HAP-1 (cell line): ENCODE results near the gene ANTXR2.

ENCODE experiments used
- DNase-seq, 2 experiments: peaks; one replicate each; pipeline ENCODE4 v3.0.0-alpha.2; 2016 to 2020; ENCODE audit warnings: low spot score in 2 of 2
- H3K27me3 ChIP-seq: fragments of 250-450 bp; sonication (Bioruptor Pico); 2 replicates; pipeline ENCODE4 v1.5.1; 2020; ENCODE audit warnings: low read depth, mild to moderate bottlenecking, moderate library complexity
- H3K36me3 ChIP-seq: fragments of 250-450 bp; sonication (Bioruptor Pico); replicated peaks from 2 replicates; pipeline ENCODE4 v1.5.1; 2020; ENCODE audit warnings: mild to moderate bottlenecking
- H3K4me1 ChIP-seq: fragments of 250-450 bp; sonication (Bioruptor Pico); 2 replicates; pipeline ENCODE4 v1.5.1; 2020; ENCODE audit warnings: mild to moderate bottlenecking
- H3K4me3 ChIP-seq: fragments of 250-450 bp; sonication (Bioruptor Pico); 2 replicates; pipeline ENCODE4 v1.5.1; 2020; ENCODE audit warnings: mild to moderate bottlenecking, moderate library complexity
- H3K9me3 ChIP-seq: fragments of 250-450 bp; sonication (Bioruptor Pico); 2 replicates; pipeline ENCODE4 v1.5.1; 2020; ENCODE audit warnings: mild to moderate bottlenecking, moderate library complexity
- in situ Hi-C: fragments of 300-500 bp; cut with MboI; formaldehyde crosslinking; loops from 3 replicates; pipeline ENCODE4 v1.14.3; 2020; ENCODE audit warnings: low sequenced_read_pairs, inconsistent platforms, mixed read lengths

Gene ANTXR2

GRCh38 chr4:79964020-79964399, 109.0 kb downstream of the ANTXR2 start:
- no peak for DNase-seq
- Histone ChIP-seq H3K4me3 (no peak overlapping the region), H3K27me3 (no peaks in the 10 kb centered on the region), H3K4me1 (peaks cover 3% of the 10 kb centered on the region; the same call in 1 of the 2 replicates), H3K36me3 (no peaks in the 10 kb centered on the region), H3K9me3 (no peaks in the 10 kb centered on the region)
- in situ Hi-C loops, result no loop called here

GRCh38 chr4:79959652-79960051, 113.4 kb downstream of the ANTXR2 start:
- in situ Hi-C loops, result no loop called here
- H3K27me3 ChIP-seq, result no peaks in the 10 kb centered on the region
- no peak overlapping the region for H3K4me3 ChIP-seq
- H3K9me3 ChIP-seq, result no peaks in the 10 kb centered on the region
- peak in 1 of 2 experiments; percentile 41 for DNase-seq
- no peaks in the 10 kb centered on the region for H3K36me3 ChIP-seq
- H3K4me1 ChIP-seq, result peaks cover 3% of the 10 kb centered on the region; the same call in 1 of the 2 replicates

GRCh38 chr4:79958466-79959264, 114.4 kb downstream of the ANTXR2 start:
- in situ Hi-C loops, result no loop called here

GRCh38 chr4:79949178-79949577, 123.9 kb downstream of the ANTXR2 start:
- no peaks in the 10 kb centered on the region for H3K4me1 ChIP-seq
- no peaks in the 10 kb centered on the region for H3K9me3 ChIP-seq
- DNase-seq, result no peak
- no peaks in the 10 kb centered on the region for H3K27me3 ChIP-seq
- in situ Hi-C loops, result no loop called here
- no peaks in the 10 kb centered on the region for H3K36me3 ChIP-seq
- no peak overlapping the region for H3K4me3 ChIP-seq

More at GRCh38 chr4:79958466-79959264, 114.4 kb downstream of the ANTXR2 start:
- DNase-seq, result no peak
- Histone ChIP-seq H3K4me1 (peaks cover 3% of the 10 kb centered on the region; the same call in 1 of the 2 replicates), H3K27me3 (no peaks in the 10 kb centered on the region), H3K9me3 (no peaks in the 10 kb centered on the region), H3K4me3 (no peak overlapping the region), H3K36me3 (no peaks in the 10 kb centered on the region)

GRCh38 chr4:79948739-79949138, 124.3 kb downstream of the ANTXR2 start:
- in situ Hi-C loops, result no loop called here
- DNase-seq, result no peak
- H3K36me3 ChIP-seq, result no peaks in the 10 kb centered on the region
- H3K9me3 ChIP-seq, result no peaks in the 10 kb centered on the region
- no peaks in the 10 kb centered on the region for H3K27me3 ChIP-seq
- no peaks in the 10 kb centered on the region for H3K4me1 ChIP-seq
- no peak overlapping the region for H3K4me3 ChIP-seq

GRCh38 chr4:79948261-79948660, 124.8 kb downstream of the ANTXR2 start:
- Histone ChIP-seq H3K4me1 (no peaks in the 10 kb centered on the region), H3K27me3 (no peaks in the 10 kb centered on the region), H3K9me3 (no peaks in the 10 kb centered on the region), H3K4me3 (no peak overlapping the region), H3K36me3 (no peaks in the 10 kb centered on the region)
- no peak for DNase-seq
- in situ Hi-C loops, result no loop called here

GRCh38 chr4:79947386-79947785, 125.6 kb downstream of the ANTXR2 start:
- H3K4me1 ChIP-seq, result no peaks in the 10 kb centered on the region
- H3K27me3 ChIP-seq, result no peaks in the 10 kb centered on the region
- no peak for DNase-seq
- H3K9me3 ChIP-seq, result no peaks in the 10 kb centered on the region
- no peak overlapping the region for H3K4me3 ChIP-seq
- in situ Hi-C loops, result no loop called here
- no peaks in the 10 kb centered on the region for H3K36me3 ChIP-seq

GRCh38 chr4:79935274-79935673, 137.8 kb downstream of the ANTXR2 start:
- Histone ChIP-seq H3K27me3 (no peaks in the 10 kb centered on the region), H3K4me1 (peaks cover 3% of the 10 kb centered on the region), H3K9me3 (no peaks in the 10 kb centered on the region), H3K36me3 (no peaks in the 10 kb centered on the region), H3K4me3 (no peak overlapping the region)
- no peak for DNase-seq
- in situ Hi-C loops, result no loop called here

- H3K4me3 ChIP-seq, result no peak overlapping the region
- H3K4me1 ChIP-seq, result peaks cover 3% of the 10 kb centered on the region
- DNase-seq, result no peak
- in situ Hi-C loops, result no loop called here
- H3K9me3 ChIP-seq, result no peaks in the 10 kb centered on the region
- no peaks in the 10 kb centered on the region for H3K36me3 ChIP-seq
- no peaks in the 10 kb centered on the region for H3K27me3 ChIP-seq
These were observed 138.4 kb downstream of the ANTXR2 start for GRCh38 chr4:79934660-79935059.

GRCh38 chr4:79927931-79928330, 145.1 kb downstream of the ANTXR2 start:
- no peak overlapping the region for H3K4me3 ChIP-seq
- in situ Hi-C loops, result no loop called here
- no peaks in the 10 kb centered on the region for H3K9me3 ChIP-seq
- no peaks in the 10 kb centered on the region for H3K4me1 ChIP-seq
- no peaks in the 10 kb centered on the region for H3K27me3 ChIP-seq
- no peaks in the 10 kb centered on the region for H3K36me3 ChIP-seq
- DNase-seq, result no peak

GRCh38 chr4:79923281-79923680, 149.7 kb downstream of the ANTXR2 start:
- in situ Hi-C loops, result no loop called here
- no peak for DNase-seq
- no peaks in the 10 kb centered on the region for H3K27me3 ChIP-seq
- H3K4me3 ChIP-seq, result no peak overlapping the region
- no peaks in the 10 kb centered on the region for H3K36me3 ChIP-seq
- H3K9me3 ChIP-seq, result no peaks in the 10 kb centered on the region
- H3K4me1 ChIP-seq, result no peaks in the 10 kb centered on the region

GRCh38 chr4:79922011-79922410, 151.0 kb downstream of the ANTXR2 start:
- no peaks in the 10 kb centered on the region for H3K36me3 ChIP-seq
- H3K27me3 ChIP-seq, result no peaks in the 10 kb centered on the region
- no peaks in the 10 kb centered on the region for H3K4me1 ChIP-seq
- in situ Hi-C loops, result no loop called here
- no peak overlapping the region for H3K4me3 ChIP-seq
- no peaks in the 10 kb centered on the region for H3K9me3 ChIP-seq
- DNase-seq, result no peak

- no peaks in the 10 kb centered on the region for H3K27me3 ChIP-seq
- in situ Hi-C loops, result no loop called here
- H3K4me1 ChIP-seq, result no peaks in the 10 kb centered on the region
- H3K9me3 ChIP-seq, result no peaks in the 10 kb centered on the region
- no peak overlapping the region for H3K4me3 ChIP-seq
- no peak for DNase-seq
- no peaks in the 10 kb centered on the region for H3K36me3 ChIP-seq
These were observed 152.7 kb downstream of the ANTXR2 start for GRCh38 chr4:79920163-79920853.

- in situ Hi-C loops, result no loop called here
- no peak overlapping the region for H3K4me3 ChIP-seq
These were observed 154.7 kb downstream of the ANTXR2 start for GRCh38 chr4:79918292-79918691.

More at GRCh38 chr4:79918292-79918691, 154.7 kb downstream of the ANTXR2 start:
- no peak for DNase-seq
- H3K27me3 ChIP-seq, result no peaks in the 10 kb centered on the region
- H3K9me3 ChIP-seq, result no peaks in the 10 kb centered on the region
- H3K36me3 ChIP-seq, result no peaks in the 10 kb centered on the region
- H3K4me1 ChIP-seq, result no peaks in the 10 kb centered on the region
